NCI-H526 (cell line): Measurements from ENCODE around the gene TULP3.

Experiments
- DNase-seq, 2 experiments: peaks; one replicate each; lab custom pipeline; 2025; lab: John Stamatoyannopoulos, UW

The TULP3 gene

GRCh38 chr12:2877047-2877952 is 13.4 kb upstream of the TULP3 start, which contains the start of the genes FOXM1 and RHNO1:
Gene FOXM1, minus strand, starts transcription at chr12:2877174. Its CDS starts 2,696 bp downstream, at chr12:2874478.
Gene RHNO1, plus strand, starts transcription at chr12:2877223. Its CDS starts 8,144 bp downstream, at chr12:2885367.
- DNase-seq: peak; percentile 51 to 94

GRCh38 chr12:2877953-2878732 is 12.5 kb upstream of the TULP3 start:
- DNase-seq: peak; percentile 13 to 27

- no peak for DNase-seq
Observed at GRCh38 chr12:2879853-2880252, 10.8 kb upstream of the TULP3 start.

- DNase-seq: no peak
Observed at GRCh38 chr12:2884810-2885209, 5.9 kb upstream of the TULP3 start.

GRCh38 chr12:2886768-2887450 is 3.8 kb upstream of the TULP3 start:
- no peak for DNase-seq

GRCh38 chr12:2890001-2890387 is 697 bp upstream of the TULP3 start:
- no peak for DNase-seq

GRCh38 chr12:2891240-2892053 is 756 bp downstream of the TULP3 start:
- peak in 1 of 2 experiments; percentile 60 for DNase-seq

- DNase-seq: no peak
Observed at GRCh38 chr12:2892246-2892645, 1.6 kb downstream of the TULP3 start.

- no peak for DNase-seq
Observed at GRCh38 chr12:2893007-2893406, 2.3 kb downstream of the TULP3 start.

- DNase-seq: no peak
Observed at GRCh38 chr12:2895051-2895451, 4.4 kb downstream of the TULP3 start.

GRCh38 chr12:2895511-2895910 is 4.8 kb downstream of the TULP3 start:
- no peak for DNase-seq

GRCh38 chr12:2897418-2897817 is 6.7 kb downstream of the TULP3 start:
- DNase-seq: no peak

- no peak for DNase-seq
Observed at GRCh38 chr12:2900642-2901041, 10.0 kb downstream of the TULP3 start.

GRCh38 chr12:2902272-2902880 is 11.7 kb downstream of the TULP3 start:
- no peak for DNase-seq

- no peak for DNase-seq
Observed at GRCh38 chr12:2904260-2904659, 13.6 kb downstream of the TULP3 start.

GRCh38 chr12:2912216-2912575 is 21.5 kb downstream of the TULP3 start:
- no peak for DNase-seq

GRCh38 chr12:2919249-2919648 is 28.6 kb downstream of the TULP3 start:
- DNase-seq: no peak

GRCh38 chr12:2922329-2922728 is 31.6 kb downstream of the TULP3 start:
- no peak for DNase-seq

- peak in 1 of 2 experiments; percentile 3 for DNase-seq
Observed at GRCh38 chr12:2923057-2923456, 32.4 kb downstream of the TULP3 start.

GRCh38 chr12:2924019-2924418 is 33.3 kb downstream of the TULP3 start:
- DNase-seq: no peak
